NCI-H82 treated with DMSO at 0.1 percent for 48 hours (cell line): Measurements from ENCODE around the gene CDH4.

Experiments used
- DNase-seq: peaks from one replicate; lab custom pipeline; 2025; ENCODE audit not compliant: unreplicated experiment; lab: John Stamatoyannopoulos, UW

The CDH4 gene

GRCh38 chr20:61927826-61928541 lies 675.9 kb downstream of the CDH4 start:
- DNase-seq, result no peak

- no peak for DNase-seq
These were observed 677.5 kb downstream of the CDH4 start for GRCh38 chr20:61929561-61929960.

- DNase-seq, result no peak
These were observed 678.1 kb downstream of the CDH4 start for GRCh38 chr20:61929971-61930666.

- DNase-seq, result no peak
These were observed 678.9 kb downstream of the CDH4 start for GRCh38 chr20:61930776-61931475.

- DNase-seq, result no peak
These were observed 679.6 kb downstream of the CDH4 start for GRCh38 chr20:61931476-61932198.

GRCh38 chr20:61932199-61932592 lies 680.1 kb downstream of the CDH4 start:
- DNase-seq, result no peak

GRCh38 chr20:61932711-61933480 lies 680.8 kb downstream of the CDH4 start:
- DNase-seq, result no peak

GRCh38 chr20:61933481-61933950 lies 681.5 kb downstream of the CDH4 start:
- DNase-seq, result no peak

GRCh38 chr20:61933951-61934715 lies 682.1 kb downstream of the CDH4 start:
- DNase-seq, result no peak

- no peak for DNase-seq
These were observed 682.9 kb downstream of the CDH4 start for GRCh38 chr20:61934716-61935530.

GRCh38 chr20:61935926-61936700 lies 684.1 kb downstream of the CDH4 start:
- DNase-seq, result no peak

GRCh38 chr20:61936701-61937131 lies 684.7 kb downstream of the CDH4 start:
- no peak for DNase-seq

- DNase-seq, result no peak
These were observed 685.3 kb downstream of the CDH4 start for GRCh38 chr20:61937146-61937962.

- no peak for DNase-seq
These were observed 686.1 kb downstream of the CDH4 start for GRCh38 chr20:61937963-61938838.

GRCh38 chr20:61938839-61939690 lies 687.0 kb downstream of the CDH4 start:
- no peak for DNase-seq
